Uterus (tissue), 2 donors: ENCODE data around the gene CAMK2D.

Experiments
- POLR2A ChIP-seq, 2 donors: fragments of 450-650 bp; IDR thresholded peaks; one replicate each; pipeline ENCODE4 v1.6.1; 2016; ENCODE audit warnings: antibody characterized with exemption in 2 of 2, mild to moderate bottlenecking in 1 of 2, moderate library complexity in 1 of 2
- TF ChIP-seq, protein P1 (sequence below), 4 experiments: fragments of 200-600 bp in 2 of 4; fragments of 450-650 bp in 2 of 4; sonication (generic) in 2 of 4; IDR thresholded peaks; one replicate each; pipeline ENCODE4 v1.5.1; 2016 to 2019; ENCODE audit warnings: antibody characterized with exemption in 4 of 4, mild to moderate bottlenecking in 2 of 4, moderate library complexity in 1 of 4

- TF ChIP-seq, protein P1, sequence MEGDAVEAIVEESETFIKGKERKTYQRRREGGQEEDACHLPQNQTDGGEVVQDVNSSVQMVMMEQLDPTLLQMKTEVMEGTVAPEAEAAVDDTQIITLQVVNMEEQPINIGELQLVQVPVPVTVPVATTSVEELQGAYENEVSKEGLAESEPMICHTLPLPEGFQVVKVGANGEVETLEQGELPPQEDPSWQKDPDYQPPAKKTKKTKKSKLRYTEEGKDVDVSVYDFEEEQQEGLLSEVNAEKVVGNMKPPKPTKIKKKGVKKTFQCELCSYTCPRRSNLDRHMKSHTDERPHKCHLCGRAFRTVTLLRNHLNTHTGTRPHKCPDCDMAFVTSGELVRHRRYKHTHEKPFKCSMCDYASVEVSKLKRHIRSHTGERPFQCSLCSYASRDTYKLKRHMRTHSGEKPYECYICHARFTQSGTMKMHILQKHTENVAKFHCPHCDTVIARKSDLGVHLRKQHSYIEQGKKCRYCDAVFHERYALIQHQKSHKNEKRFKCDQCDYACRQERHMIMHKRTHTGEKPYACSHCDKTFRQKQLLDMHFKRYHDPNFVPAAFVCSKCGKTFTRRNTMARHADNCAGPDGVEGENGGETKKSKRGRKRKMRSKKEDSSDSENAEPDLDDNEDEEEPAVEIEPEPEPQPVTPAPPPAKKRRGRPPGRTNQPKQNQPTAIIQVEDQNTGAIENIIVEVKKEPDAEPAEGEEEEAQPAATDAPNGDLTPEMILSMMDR (IDR thresholded peaks at IDR 0.05), result no peak
- no peak for TF ChIP-seq POLR2A (IDR thresholded peaks at IDR 0.05)
Measured at GRCh38 chr4:113461281-113461680, 300.3 kb downstream of the CAMK2D start.
